BE2C (cell line): ENCODE results near the gene FAM118A.
"Not testable (repeated sequence)": the region's sequence is repeated elsewhere in the genome, so short reads cannot be mapped to it uniquely, and the experiment has no call there.

ENCODE experiments used
- DNase-seq: peaks from one replicate; pipeline ENCODE4 v3.0.0-alpha.2; 2020
- H3K27me3 ChIP-seq: fragments of 250-450 bp; sonication (Bioruptor Pico); 2 replicates; pipeline ENCODE4 v1.5.1; 2020; ENCODE audit warnings: mild to moderate bottlenecking
- H3K36me3 ChIP-seq: fragments of 250-450 bp; sonication (Bioruptor Pico); 2 replicates; pipeline ENCODE4 v1.5.1; 2020; ENCODE audit warnings: mild to moderate bottlenecking
- H3K4me1 ChIP-seq: fragments of 250-450 bp; sonication (Bioruptor Pico); 2 replicates; pipeline ENCODE4 v1.5.1; 2020
- H3K4me3 ChIP-seq: 2 replicates; pipeline ENCODE4 v1.5.1; 2011; ENCODE audit warnings: low read depth, low read length
- H3K9me3 ChIP-seq: fragments of 250-450 bp; sonication (Bioruptor Pico); 2 replicates; pipeline ENCODE4 v1.5.1; 2020
- TF ChIP-seq, protein P1 (sequence below): IDR thresholded peaks from 2 replicates; pipeline ENCODE4 v1.5.1; 2012; ENCODE audit warnings: mild to moderate bottlenecking, low read depth, low read length

The FAM118A gene

DNA sequence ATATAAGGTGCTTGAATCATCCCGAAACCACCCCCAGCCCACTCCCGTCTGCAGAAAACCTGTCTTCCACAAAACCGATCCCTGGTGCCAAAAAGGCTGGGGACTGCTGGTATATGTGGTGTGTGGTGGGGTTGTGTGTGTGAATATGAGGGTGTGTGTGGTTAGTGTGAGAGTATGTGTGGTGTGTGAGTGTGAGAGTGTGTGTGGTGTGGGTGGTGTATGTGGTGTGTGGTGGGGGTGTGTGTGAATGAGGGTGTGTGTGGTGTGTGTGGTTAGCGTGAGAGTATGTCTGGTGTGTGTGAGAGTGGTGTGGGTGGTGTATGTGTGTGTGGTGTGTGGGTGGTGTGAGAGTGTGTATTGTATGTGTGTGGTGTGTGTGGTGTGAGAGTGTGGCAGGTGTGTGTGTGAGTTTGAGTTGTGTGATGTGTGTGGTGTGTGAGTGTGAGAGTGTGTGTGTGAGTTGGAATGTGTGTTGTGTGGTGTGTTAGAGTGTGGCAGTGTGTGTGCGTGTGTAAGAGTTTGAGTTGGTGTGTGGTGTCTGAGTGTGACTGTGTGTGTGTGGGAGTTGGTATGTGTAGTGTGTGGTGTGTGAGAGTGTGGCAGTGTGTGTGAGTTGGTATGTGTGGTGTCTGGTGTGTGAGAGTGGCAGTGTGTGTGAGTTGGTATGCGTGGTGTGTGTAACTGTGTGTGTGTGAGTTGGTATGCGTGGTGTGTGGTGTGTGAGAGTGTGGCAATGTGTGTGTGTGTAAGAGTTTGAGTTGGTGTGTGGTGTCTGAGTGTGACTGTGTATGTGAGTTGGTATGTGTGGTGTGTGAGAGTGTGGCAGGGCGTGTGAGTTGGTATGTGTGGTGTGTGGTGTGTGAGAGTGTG is 18.4 kb upstream of the FAM118A start:
- Histone ChIP-seq H3K4me1 (peaks cover 2% of the 10 kb centered on the region; the same call in 1 of the 2 replicates), H3K36me3 (no peaks in the 10 kb centered on the region), H3K9me3 (no peaks in the 10 kb centered on the region), H3K4me3 (peak overlapping the region; percentile 9; the same call in 1 of the 2 replicates), H3K27me3 (no peaks in the 10 kb centered on the region)
- no peak for DNase-seq
- TF ChIP-seq, protein P1, sequence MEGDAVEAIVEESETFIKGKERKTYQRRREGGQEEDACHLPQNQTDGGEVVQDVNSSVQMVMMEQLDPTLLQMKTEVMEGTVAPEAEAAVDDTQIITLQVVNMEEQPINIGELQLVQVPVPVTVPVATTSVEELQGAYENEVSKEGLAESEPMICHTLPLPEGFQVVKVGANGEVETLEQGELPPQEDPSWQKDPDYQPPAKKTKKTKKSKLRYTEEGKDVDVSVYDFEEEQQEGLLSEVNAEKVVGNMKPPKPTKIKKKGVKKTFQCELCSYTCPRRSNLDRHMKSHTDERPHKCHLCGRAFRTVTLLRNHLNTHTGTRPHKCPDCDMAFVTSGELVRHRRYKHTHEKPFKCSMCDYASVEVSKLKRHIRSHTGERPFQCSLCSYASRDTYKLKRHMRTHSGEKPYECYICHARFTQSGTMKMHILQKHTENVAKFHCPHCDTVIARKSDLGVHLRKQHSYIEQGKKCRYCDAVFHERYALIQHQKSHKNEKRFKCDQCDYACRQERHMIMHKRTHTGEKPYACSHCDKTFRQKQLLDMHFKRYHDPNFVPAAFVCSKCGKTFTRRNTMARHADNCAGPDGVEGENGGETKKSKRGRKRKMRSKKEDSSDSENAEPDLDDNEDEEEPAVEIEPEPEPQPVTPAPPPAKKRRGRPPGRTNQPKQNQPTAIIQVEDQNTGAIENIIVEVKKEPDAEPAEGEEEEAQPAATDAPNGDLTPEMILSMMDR: no peak

DNA sequence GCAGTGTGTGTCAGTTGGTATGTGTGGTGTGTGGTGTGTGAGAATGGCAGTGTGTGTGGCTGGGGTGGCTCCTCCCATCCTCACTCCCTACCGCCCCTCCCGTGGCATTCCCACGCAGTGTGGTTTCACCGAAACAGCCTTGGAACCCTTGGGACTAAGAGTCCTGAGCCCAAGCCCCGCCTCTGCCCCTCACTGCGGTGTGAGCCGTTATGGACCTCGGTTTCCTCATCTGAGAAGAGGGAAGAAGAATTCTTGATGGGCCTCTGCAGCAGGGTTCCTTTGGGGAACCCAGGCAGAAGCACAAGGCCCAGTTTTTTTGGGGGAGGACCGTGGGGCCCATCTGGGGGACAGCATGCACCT is 17.8 kb upstream of the FAM118A start:
- TF ChIP-seq, protein P1: no peak

DNA sequence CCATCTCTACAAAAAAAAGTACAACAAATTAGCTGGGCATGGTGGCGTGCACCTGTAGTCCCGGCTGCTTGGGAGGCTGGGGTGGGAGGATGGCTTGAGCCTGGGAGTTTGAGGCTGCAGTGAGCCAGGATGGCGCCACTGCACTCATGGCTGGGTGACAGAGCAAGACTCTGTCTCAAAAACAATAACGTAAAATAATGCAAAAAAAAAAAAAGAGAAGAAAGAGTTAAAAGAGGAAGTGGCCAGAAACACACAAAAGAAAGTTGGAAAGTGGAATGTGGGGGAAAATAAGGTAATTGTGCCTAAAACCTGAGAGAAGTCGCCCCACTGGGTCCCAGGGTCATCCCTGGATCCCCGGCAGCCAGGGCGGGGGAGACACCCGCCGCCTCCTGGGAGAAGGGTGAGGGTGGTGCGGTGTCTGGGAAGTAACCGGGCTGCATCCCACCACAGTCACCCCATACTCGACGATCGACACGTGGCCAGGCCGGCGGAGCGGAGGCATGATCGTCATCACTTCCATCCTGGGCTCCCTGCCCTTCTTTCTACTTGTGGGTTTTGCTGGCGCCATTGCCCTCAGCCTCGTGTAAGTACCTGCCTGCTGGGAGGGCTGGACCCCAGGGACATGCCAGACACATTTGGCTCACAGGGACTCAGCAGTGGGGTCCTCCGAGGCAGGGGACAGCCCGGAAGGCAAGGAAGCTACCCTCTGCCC is 16.8 kb upstream of the FAM118A start:
- peaks cover 2% of the 10 kb centered on the region; the same call in 1 of the 2 replicates for H3K4me1 ChIP-seq
- TF ChIP-seq, protein P1: no peak
- H3K9me3 ChIP-seq: no peaks in the 10 kb centered on the region
- no peak overlapping the region for H3K4me3 ChIP-seq
- no peaks in the 10 kb centered on the region for H3K36me3 ChIP-seq
- no peaks in the 10 kb centered on the region for H3K27me3 ChIP-seq
- no peak for DNase-seq

More for the DNA sequence above, 17.8 kb upstream of the FAM118A start:
- no peak for DNase-seq
- Histone ChIP-seq H3K4me3 (no peak overlapping the region), H3K27me3 (no peaks in the 10 kb centered on the region), H3K9me3 (no peaks in the 10 kb centered on the region), H3K36me3 (no peaks in the 10 kb centered on the region), H3K4me1 (peaks cover 2% of the 10 kb centered on the region; the same call in 1 of the 2 replicates)

DNA sequence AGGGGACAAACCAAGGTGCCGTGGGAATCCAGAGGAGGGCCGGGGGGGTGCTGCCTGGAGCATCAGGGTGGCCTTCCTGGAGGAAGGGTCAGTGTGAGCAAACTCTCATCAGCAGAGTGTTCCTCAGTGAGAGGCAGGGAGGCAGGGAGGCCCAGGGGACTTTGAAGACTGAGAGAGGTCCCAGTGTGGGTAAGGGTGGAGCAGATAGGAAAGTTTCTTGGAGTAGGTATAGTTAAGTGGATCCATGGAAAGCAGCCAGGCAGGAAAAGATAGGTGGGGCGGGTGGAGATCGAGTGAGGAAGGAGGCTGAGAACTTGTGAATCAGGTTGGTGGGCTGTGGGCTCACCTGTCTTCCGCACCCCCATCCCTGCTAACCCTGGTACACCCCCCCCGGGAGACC is 15.7 kb upstream of the FAM118A start:
- TF ChIP-seq, protein P1: no peak
- H3K4me1 ChIP-seq: peaks cover 2% of the 10 kb centered on the region; the same call in 1 of the 2 replicates
- H3K9me3 ChIP-seq: no peaks in the 10 kb centered on the region
- no peak for DNase-seq
- no peak overlapping the region for H3K4me3 ChIP-seq
- H3K36me3 ChIP-seq: no peaks in the 10 kb centered on the region
- no peaks in the 10 kb centered on the region for H3K27me3 ChIP-seq

DNA sequence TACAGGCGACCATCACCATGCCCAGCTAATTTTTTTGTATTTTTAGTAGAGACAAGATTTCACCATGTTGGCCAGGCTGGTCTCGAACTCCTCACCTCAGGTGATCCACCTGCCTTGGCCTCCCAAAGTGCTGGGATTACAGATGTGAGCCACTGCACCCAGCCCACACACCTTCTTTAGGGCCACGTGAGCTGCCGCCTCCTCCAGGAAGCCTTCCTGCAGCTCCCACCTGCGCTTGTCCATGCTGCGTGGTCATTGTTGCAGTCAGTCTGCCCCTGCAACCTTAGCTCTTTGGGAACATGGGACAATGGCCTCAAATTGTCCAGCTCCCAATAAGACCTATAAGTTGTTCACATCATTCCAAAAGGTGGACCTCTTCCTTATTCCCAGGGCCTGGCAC is 14.7 kb upstream of the FAM118A start:
- DNase-seq, H3K9me3 ChIP-seq, H3K27me3 ChIP-seq, H3K4me3 ChIP-seq, H3K36me3 ChIP-seq, H3K4me1 ChIP-seq: not testable (repeated sequence)

DNA sequence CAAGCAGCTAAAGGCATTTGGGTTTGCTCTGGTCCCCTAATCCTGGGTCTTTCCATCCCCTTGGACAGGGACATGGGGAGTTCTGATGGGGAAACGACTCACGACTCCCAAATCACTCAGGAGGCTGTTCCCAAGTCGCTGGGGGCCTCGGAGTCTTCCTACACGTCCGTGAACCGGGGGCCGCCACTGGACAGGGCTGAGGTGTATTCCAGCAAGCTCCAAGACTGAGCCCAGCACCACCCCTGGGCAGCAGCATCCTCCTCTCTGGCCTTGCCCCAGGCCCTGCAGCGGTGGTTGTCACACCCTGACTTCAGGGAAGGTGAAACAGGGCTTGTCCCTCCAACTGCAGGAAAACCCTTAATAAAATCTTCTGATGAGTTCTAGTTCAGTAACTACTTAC is 14.2 kb upstream of the FAM118A start:
- no peak for DNase-seq
- no peaks in the 10 kb centered on the region for H3K9me3 ChIP-seq
- TF ChIP-seq, protein P1: no peak
- H3K36me3 ChIP-seq: no peaks in the 10 kb centered on the region
- H3K4me3 ChIP-seq: no peak overlapping the region
- no peaks in the 10 kb centered on the region for H3K27me3 ChIP-seq
- peaks cover 2% of the 10 kb centered on the region; the same call in 1 of the 2 replicates for H3K4me1 ChIP-seq
